Common myeloid progenitor, CD34-positive (primary cell): Measurements from ENCODE around the gene ZNF496.
A peak's percentile ranks its signal among the peaks of the same experiment; 100 is the strongest.

Experiments
- CTCF ChIA-PET: fragments of 350-600 bp; sonication (Branson Sonifier 250); formaldehyde crosslinking; loops from one replicate; lab custom pipeline; 2021; ENCODE audit warnings: antibody characterized with exemption; lab: Charles Lee
- POLR2A ChIA-PET: fragments of 350-600 bp; sonication (Branson Sonifier 250); formaldehyde crosslinking; loops from one replicate; lab custom pipeline; 2021; ENCODE audit warnings: antibody characterized with exemption; lab: Charles Lee
- DNase-seq, 3 donors: peaks; one replicate each; pipeline versions ENCODE4 v3.0.0 to v3.0.0-alpha.2; 2013
- H3K27ac ChIP-seq, 2 experiments: 1 replicate in 1 of 2; 2 replicates in 1 of 2; pipeline ENCODE4 v1.7.0; 2013; ENCODE audit warnings: inconsistent platforms in 2 of 2, low read length in 2 of 2, mild to moderate bottlenecking in 2 of 2, low read depth in 1 of 2, moderate library complexity in 1 of 2; ENCODE audit not compliant: severe bottlenecking in 2 of 2, insufficient read depth in 1 of 2, poor library complexity in 1 of 2
- H3K27me3 ChIP-seq, 5 experiments: replicated peaks in 2 of 5; 1 replicate in 3 of 5; 2 replicates in 2 of 5; pipeline versions ENCODE4 v1.6.1 to v1.7.0; 2013; ENCODE audit warnings: low read length in 4 of 5, mild to moderate bottlenecking in 2 of 5, moderate library complexity in 2 of 5, inconsistent platforms in 1 of 5; ENCODE audit not compliant: insufficient read depth in 5 of 5, control insufficient read depth in 4 of 5
- H3K36me3 ChIP-seq, 4 experiments: 1 replicate in 2 of 4; 2 replicates in 2 of 4; pipeline versions ENCODE4 v1.6.1 to v1.7.0; 2013; ENCODE audit warnings: low read length in 3 of 4, control low read depth in 1 of 4, mild to moderate bottlenecking in 1 of 4; ENCODE audit not compliant: control insufficient read depth in 4 of 4, insufficient read depth in 4 of 4
- H3K4me1 ChIP-seq, 4 experiments: 1 replicate in 3 of 4; 2 replicates in 1 of 4; pipeline versions ENCODE4 v1.6.1 to v1.7.1; 2013; ENCODE audit warnings: low read length in 3 of 4, mild to moderate bottlenecking in 3 of 4, control low read depth in 1 of 4, inconsistent platforms in 1 of 4, moderate library complexity in 1 of 4; ENCODE audit not compliant: control insufficient read depth in 4 of 4, insufficient read depth in 4 of 4; ENCODE audit errors: control extremely low read depth in 1 of 4
- H3K4me3 ChIP-seq, 7 experiments: 1 replicate in 4 of 7; 2 replicates in 3 of 7; pipeline versions ENCODE4 v1.5.1 to v1.7.0; 2013; ENCODE audit warnings: mild to moderate bottlenecking in 7 of 7, low read length in 6 of 7, moderate library complexity in 6 of 7, inconsistent platforms in 2 of 7, low read depth in 2 of 7, control low read depth in 1 of 7; ENCODE audit not compliant: insufficient read depth in 4 of 7, control insufficient read depth in 1 of 7; ENCODE audit errors: extremely low read depth in 1 of 7
- H3K9me3 ChIP-seq, 5 experiments: 1 replicate in 4 of 5; 2 replicates in 1 of 5; pipeline versions ENCODE4 v1.6.1 to v1.7.1; 2013; ENCODE audit warnings: low read length in 4 of 5, mild to moderate bottlenecking in 2 of 5, inconsistent platforms in 1 of 5, low read depth in 1 of 5, moderate library complexity in 1 of 5; ENCODE audit not compliant: control insufficient read depth in 4 of 5, insufficient read depth in 2 of 5; ENCODE audit errors: control extremely low read depth in 1 of 5
- WGBS: methylation state at CpG from one replicate; pipeline ENCODE4 v1.1.5; 2013; ENCODE audit not compliant: insufficient coverage; 5-methylcytosine and 5-hydroxymethylcytosine counted together

Gene ZNF496

DNA sequence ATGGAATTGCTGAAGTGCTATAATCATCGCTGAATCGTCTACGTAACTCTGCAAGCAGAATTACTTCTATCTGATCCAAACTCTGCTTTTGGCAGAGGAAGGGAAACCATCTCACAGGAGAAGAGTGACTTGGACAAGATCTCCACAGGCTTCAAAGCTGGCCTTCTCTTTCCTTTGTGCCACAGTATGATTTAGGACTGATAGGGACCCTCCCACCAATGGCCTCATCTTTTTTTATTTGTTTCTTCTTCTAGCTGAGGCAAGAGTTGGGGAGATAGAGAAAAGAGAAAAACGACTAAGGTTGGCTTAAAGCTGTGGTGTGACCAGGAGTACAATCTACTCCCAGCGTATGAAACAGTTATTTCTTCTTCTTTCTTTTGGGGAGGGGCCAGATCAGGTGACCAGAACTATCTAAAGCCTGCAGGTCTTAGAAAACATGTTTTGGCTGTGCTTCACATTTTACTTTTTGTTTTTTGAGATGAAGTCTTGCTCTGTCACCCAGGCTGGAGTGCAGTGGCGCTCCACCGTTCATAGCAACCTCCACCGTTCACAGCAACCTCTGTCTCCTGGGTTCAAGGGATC, 35.0 kb downstream of the ZNF496 start:
- Histone ChIP-seq H3K36me3 (peaks cover 4 to 41% (median 34%) of the 10 kb centered on the region in 4 experiments), H3K4me3 (no peak overlapping the region), H3K27ac (peak overlapping the region in 1 of 2 experiments; percentile 29), H3K9me3 (no peaks in the 10 kb centered on the region), H3K27me3 (no peaks in the 10 kb centered on the region), H3K4me1 (peaks cover 0 to 6% (median 4%) of the 10 kb centered on the region in 4 experiments)
- ChIA-PET CTCF (no interaction called here), POLR2A (no interaction called here)
- 89% methylated on average over 8 of the region's 8 CpGs for WGBS
- DNase-seq = no peak

GRCh38 chr1:247295746-247296145, 35.9 kb downstream of the ZNF496 start:
- no peaks in the 10 kb centered on the region for H3K9me3 ChIP-seq
- no peak for DNase-seq
- CTCF ChIA-PET = no interaction called here
- peaks cover 0 to 6% (median 4%) of the 10 kb centered on the region in 4 experiments for H3K4me1 ChIP-seq
- WGBS = 90% methylated on average over 4 of the region's 5 CpGs
- no peaks in the 10 kb centered on the region for H3K27me3 ChIP-seq
- no peak overlapping the region for H3K27ac ChIP-seq
- POLR2A ChIA-PET = no interaction called here
- H3K4me3 ChIP-seq = no peak overlapping the region
- peaks cover 4 to 32% (median 28%) of the 10 kb centered on the region in 4 experiments for H3K36me3 ChIP-seq

DNA sequence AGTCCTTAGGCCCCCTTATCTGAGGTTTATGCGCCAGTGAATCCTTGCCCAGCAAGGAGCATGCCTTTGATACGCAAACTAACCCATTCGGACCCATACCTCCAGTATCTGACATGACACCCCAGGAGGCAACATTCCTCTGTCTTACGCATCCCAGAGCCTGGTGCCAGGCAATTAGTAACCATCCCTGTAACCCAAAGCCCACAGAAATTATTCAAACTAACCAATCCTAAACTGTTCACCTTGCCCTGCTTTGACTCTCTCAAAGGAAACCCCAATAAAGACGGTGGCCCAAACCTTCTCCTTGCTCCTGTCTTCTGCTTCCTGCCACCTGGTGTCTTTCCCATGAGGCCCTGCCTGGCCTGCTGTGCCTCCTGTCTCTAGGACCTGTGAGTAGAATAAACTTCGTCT, 36.4 kb downstream of the ZNF496 start:
- H3K36me3 ChIP-seq = peaks cover 4 to 29% (median 25%) of the 10 kb centered on the region in 4 experiments
- no peak overlapping the region for H3K27ac ChIP-seq
- peaks cover 0 to 6% (median 4%) of the 10 kb centered on the region in 4 experiments for H3K4me1 ChIP-seq
- H3K27me3 ChIP-seq = no peaks in the 10 kb centered on the region
- WGBS = 92% methylated on average over 6 of the region's 6 CpGs
- no peak overlapping the region for H3K4me3 ChIP-seq
- CTCF ChIA-PET = no interaction called here
- H3K9me3 ChIP-seq = no peaks in the 10 kb centered on the region
- DNase-seq = no peak
- POLR2A ChIA-PET = no interaction called here

DNA sequence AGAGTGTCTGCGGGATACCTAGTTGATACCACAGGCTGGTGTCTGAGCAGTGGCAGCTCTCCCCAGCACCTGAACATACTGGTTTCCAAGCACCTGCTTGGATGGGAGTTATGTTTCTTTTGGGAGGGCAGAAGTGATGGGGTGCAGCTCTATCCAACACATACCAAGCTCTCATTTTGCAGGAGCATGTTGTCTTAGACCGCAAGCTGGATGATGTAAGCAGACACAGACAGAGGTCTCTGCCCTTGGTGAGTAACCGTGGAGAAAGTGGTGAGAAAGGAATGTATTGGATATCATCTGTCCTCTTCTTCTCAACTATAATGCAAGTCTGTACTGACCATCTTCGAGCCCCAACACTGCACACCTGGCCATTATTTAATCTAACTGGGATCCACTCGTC, 37.4 kb downstream of the ZNF496 start:
- WGBS = no CpG with 5 or more reads among the region's 5 CpGs
- Histone ChIP-seq H3K4me1 (peaks cover 0 to 6% (median 4%) of the 10 kb centered on the region in 4 experiments), H3K27ac (no peak overlapping the region), H3K9me3 (no peaks in the 10 kb centered on the region), H3K4me3 (no peak overlapping the region), H3K27me3 (no peaks in the 10 kb centered on the region), H3K36me3 (peaks cover 4 to 19% (median 17%) of the 10 kb centered on the region in 4 experiments)
- ChIA-PET POLR2A (no interaction called here), CTCF (no interaction called here)
- no peak for DNase-seq

DNA sequence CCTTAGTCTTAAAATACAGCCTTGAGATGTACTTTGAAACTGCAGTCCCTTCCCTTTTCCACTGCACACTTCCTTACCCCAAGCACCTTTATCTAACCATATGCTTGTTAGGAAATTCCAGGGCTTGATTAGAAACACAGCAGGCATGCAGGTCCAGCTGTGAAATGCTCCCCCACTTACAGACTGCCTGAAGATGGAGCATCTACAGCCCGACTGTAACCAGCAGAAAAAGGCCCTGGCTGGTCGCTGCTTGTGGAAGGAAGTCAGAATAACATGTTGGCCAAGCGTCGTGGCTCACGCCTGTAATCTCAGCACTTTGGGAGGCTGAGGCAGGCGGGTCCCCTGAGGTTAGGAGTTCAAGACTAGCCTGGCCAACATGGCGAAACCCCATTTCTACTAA, 38.6 kb downstream of the ZNF496 start:
- CTCF ChIA-PET = interaction anchor here (0.8 kb wide), 1 partner anchor 13 kb away, joined by 3 read pairs; no protein-coding TSS in a partner anchor
- Histone ChIP-seq H3K4me1 (peaks cover 0 to 6% (median 4%) of the 10 kb centered on the region in 4 experiments), H3K36me3 (peaks cover 0 to 9% (median 8%) of the 10 kb centered on the region in 4 experiments), H3K4me3 (no peak overlapping the region), H3K9me3 (peaks cover 0 to 5% (median 3%) of the 10 kb centered on the region in 5 experiments), H3K27me3 (no peaks in the 10 kb centered on the region), H3K27ac (no peak overlapping the region)
- POLR2A ChIA-PET = no interaction called here
- DNase-seq = no peak
- WGBS = 96% methylated on average over 5 of the region's 7 CpGs

DNA sequence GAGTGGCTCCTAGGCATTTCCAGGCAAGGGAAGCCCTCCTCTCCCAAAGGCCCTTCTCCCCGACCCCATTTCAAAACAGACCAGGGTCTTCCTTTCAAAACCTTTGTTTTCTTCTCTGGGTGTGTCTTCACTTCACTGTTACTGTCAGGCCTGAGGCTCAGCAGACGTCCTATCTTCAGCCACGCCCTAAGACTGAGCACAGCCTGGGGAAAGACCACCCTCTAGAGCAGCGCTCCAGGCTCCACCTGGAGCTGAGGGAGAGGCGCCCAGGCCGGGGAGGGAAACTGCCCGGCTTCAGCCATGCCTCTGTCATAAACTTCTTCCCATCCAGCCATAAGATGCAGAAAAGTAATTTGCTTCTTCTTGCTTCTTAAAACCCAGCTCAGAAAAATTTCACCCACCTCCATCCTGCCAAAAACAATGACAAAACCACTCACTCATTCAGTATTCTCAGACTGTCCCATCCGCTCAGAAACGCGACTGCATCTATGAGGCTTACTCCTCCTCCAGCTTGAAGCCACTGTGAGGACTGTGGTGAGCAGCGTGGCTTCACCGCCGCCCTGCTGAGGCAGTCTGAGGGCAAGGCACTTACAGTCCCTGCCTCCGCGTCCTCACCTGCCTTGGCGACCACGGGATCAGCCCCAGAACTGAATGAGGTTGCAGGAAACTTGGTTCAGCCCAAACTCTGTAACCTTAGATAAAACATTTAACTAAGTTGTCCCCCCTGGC, 39.7 kb downstream of the ZNF496 start:
- 92% methylated on average over 15 of the region's 17 CpGs for WGBS
- CTCF ChIA-PET = interaction anchor here (0.8 kb wide), 1 partner anchor 14 kb away, joined by 3 read pairs; no protein-coding TSS in a partner anchor
- H3K27me3 ChIP-seq = no peaks in the 10 kb centered on the region
- no peak overlapping the region for H3K4me3 ChIP-seq
- POLR2A ChIA-PET = no interaction called here
- peaks cover 0 to 7% (median 6%) of the 10 kb centered on the region in 5 experiments for H3K9me3 ChIP-seq
- peaks cover 0 to 9% (median under 1%) of the 10 kb centered on the region in 4 experiments for H3K36me3 ChIP-seq
- peaks cover 0 to 2% (median 0%) of the 10 kb centered on the region in 4 experiments for H3K4me1 ChIP-seq
- H3K27ac ChIP-seq = no peak overlapping the region
- DNase-seq = peak in 2 of 3 donors; percentile 12 to 13

GRCh38 chr1:247291161-247291560, 40.5 kb downstream of the ZNF496 start:
- CTCF ChIA-PET = no interaction called here
- no peaks in the 10 kb centered on the region for H3K27me3 ChIP-seq

More at GRCh38 chr1:247291161-247291560, 40.5 kb downstream of the ZNF496 start:
- no peak for DNase-seq
- POLR2A ChIA-PET = no interaction called here
- Histone ChIP-seq H3K9me3 (peaks cover 0 to 13% (median 10%) of the 10 kb centered on the region in 5 experiments), H3K4me3 (no peak overlapping the region), H3K27ac (no peak overlapping the region), H3K36me3 (peaks cover 0 to 11% (median 3%) of the 10 kb centered on the region in 4 experiments), H3K4me1 (no peaks in the 10 kb centered on the region)
- WGBS = 94% methylated on average over 7 of the region's 9 CpGs
